ENCODE data around the gene CCL27.

DNA sequence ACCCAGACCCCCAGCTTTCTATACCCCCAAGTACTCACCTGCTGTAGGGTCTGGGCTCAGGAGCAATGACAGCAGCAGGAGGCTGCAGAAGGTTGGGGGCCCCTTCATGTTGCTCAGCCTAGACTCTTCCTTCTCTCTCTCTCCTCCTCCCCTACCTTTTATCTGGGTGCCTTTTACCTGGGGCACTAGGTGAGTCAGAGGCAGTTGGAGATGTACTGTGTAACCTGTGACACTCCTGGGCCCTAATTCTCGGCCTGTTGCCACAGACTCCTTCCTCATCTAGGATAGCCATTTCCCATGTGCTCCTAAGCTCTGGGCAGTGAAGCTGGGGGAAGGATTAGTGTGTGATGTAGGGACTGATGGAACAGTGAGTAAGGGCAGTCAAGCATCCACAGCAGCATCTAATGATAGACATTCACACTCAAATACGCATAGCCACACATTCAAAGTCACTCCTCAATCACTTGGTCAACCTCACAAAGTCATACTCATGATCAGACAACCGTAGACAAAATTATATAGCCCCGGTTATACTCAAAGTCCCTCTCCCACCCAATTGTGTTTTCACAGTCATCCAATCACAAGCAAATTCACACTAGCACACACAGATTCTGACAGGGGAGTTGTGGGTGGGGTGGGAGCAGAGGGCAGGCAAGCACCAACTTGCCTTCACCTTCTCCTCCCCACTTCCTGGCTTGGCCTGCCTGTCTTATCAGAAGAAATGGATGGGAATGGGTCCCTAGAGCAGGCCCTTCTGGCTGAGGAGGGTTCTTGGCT is at the start of gene CCL27:
- TF ChIP-seq SIN3A (IDR thresholded peaks at IDR 0.05; ENCODE audit: borderline replicate concordance, insufficient read depth, low read length) (no peak), FOXP2 (optimal IDR thresholded peaks at IDR 0.05; ENCODE audit: borderline replicate concordance, extremely low read depth, extremely low read length, insufficient read depth) (no peak), POLR2AphosphoS5 (IDR thresholded peaks at IDR 0.05; ENCODE audit: low read depth, low read length) (no peak), TAF1 (IDR thresholded peaks at IDR 0.05; ENCODE audit: borderline replicate concordance, insufficient read depth, low read length) (no peak)
- TF ChIP-seq, protein P1, sequence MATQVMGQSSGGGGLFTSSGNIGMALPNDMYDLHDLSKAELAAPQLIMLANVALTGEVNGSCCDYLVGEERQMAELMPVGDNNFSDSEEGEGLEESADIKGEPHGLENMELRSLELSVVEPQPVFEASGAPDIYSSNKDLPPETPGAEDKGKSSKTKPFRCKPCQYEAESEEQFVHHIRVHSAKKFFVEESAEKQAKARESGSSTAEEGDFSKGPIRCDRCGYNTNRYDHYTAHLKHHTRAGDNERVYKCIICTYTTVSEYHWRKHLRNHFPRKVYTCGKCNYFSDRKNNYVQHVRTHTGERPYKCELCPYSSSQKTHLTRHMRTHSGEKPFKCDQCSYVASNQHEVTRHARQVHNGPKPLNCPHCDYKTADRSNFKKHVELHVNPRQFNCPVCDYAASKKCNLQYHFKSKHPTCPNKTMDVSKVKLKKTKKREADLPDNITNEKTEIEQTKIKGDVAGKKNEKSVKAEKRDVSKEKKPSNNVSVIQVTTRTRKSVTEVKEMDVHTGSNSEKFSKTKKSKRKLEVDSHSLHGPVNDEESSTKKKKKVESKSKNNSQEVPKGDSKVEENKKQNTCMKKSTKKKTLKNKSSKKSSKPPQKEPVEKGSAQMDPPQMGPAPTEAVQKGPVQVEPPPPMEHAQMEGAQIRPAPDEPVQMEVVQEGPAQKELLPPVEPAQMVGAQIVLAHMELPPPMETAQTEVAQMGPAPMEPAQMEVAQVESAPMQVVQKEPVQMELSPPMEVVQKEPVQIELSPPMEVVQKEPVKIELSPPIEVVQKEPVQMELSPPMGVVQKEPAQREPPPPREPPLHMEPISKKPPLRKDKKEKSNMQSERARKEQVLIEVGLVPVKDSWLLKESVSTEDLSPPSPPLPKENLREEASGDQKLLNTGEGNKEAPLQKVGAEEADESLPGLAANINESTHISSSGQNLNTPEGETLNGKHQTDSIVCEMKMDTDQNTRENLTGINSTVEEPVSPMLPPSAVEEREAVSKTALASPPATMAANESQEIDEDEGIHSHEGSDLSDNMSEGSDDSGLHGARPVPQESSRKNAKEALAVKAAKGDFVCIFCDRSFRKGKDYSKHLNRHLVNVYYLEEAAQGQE (IDR thresholded peaks at IDR 0.05; ENCODE audit: insufficient read depth in 1 of 2, low read depth in 2 of 2, low read length in 2 of 2): no peak

Measured in PFSK-1 (cell line).